ENCODE results near the gene NR4A1. TPM values are rescaled to one million over a fixed set of nuclear protein-coding genes. Genes with fewer than 3 reads are reported as not detected.

NR4A1 gene
- total and polyA plus RNA-seq, 2 experiments from 2014 or later: 13.7 to 24.1 TPM

DNA sequence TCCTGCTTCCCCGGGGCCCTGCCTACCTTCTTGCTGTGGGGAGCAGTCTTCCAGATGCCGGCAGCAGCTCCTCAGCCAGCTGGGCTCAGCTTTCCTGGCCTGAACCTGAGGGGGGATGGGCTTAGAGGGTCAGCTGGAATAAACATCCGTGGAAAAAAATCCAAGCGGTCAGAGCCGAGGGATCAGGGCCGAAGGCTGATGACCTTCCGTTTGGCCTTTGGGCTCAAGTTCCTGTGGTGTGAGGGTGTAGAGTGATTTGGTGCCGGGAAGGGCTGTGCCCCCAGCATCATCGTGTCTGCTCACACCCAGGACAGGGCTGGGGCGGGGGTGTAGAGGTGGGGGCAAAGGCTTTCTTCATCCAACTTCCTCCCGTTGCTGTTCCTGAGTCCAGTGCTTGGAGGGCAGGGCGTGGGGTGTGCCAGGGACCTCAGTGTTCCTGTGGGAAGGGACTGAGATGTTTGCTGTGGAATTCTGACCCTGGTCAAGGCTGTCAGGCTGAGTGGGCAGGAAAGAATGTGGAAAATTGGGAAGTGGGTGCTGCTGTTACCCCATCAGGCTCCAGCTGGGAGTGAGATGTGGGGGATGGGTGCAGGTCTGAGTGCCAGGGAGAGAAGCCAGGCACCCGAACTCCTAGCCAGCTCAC is 30.9 kb downstream of the NR4A1 start:
- DNase-seq (ENCODE audit: low read depth in 1 of 2, low spot score in 1 of 2): peak; percentile 37 to 52
- Histone ChIP-seq H3K36me3 (no peaks in the 10 kb centered on the region), H3K4me1 (ENCODE audit: low read depth) (peaks cover 19% of the 10 kb centered on the region), H3K27ac (peak overlapping the region; percentile 47), H3K9me3 (ENCODE audit: low read depth) (no peaks in the 10 kb centered on the region), H3K4me3 (no peak overlapping the region), H3K27me3 (no peaks in the 10 kb centered on the region)
- TF ChIP-seq, protein P1, sequence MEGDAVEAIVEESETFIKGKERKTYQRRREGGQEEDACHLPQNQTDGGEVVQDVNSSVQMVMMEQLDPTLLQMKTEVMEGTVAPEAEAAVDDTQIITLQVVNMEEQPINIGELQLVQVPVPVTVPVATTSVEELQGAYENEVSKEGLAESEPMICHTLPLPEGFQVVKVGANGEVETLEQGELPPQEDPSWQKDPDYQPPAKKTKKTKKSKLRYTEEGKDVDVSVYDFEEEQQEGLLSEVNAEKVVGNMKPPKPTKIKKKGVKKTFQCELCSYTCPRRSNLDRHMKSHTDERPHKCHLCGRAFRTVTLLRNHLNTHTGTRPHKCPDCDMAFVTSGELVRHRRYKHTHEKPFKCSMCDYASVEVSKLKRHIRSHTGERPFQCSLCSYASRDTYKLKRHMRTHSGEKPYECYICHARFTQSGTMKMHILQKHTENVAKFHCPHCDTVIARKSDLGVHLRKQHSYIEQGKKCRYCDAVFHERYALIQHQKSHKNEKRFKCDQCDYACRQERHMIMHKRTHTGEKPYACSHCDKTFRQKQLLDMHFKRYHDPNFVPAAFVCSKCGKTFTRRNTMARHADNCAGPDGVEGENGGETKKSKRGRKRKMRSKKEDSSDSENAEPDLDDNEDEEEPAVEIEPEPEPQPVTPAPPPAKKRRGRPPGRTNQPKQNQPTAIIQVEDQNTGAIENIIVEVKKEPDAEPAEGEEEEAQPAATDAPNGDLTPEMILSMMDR (IDR thresholded peaks at IDR 0.05; ENCODE audit: low read depth, low read length): no peak

DNA sequence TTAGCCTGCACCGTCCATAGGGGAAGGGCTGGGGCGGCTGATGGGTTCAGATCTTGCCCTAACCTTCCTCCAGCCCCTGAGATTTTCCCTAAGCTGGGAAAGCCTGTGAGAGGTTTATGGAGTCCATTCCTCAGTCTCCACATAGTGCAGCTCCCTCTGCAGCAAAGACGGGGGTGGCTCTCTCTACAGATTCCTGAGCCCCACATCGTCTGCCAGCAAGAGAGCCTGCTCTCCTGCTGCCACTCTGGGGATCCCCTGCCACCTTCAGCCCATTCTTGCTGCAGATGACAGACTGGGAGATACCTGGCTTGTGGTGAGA is 31.4 kb downstream of the NR4A1 start:
- no peak for DNase-seq (ENCODE audit: low read depth in 1 of 2, low spot score in 1 of 2)
- TF ChIP-seq, protein P1 (IDR thresholded peaks at IDR 0.05; ENCODE audit: low read depth, low read length): no peak
- Histone ChIP-seq H3K9me3 (ENCODE audit: low read depth) (no peaks in the 10 kb centered on the region), H3K4me1 (ENCODE audit: low read depth) (peaks cover 19% of the 10 kb centered on the region), H3K36me3 (no peaks in the 10 kb centered on the region), H3K27me3 (no peaks in the 10 kb centered on the region), H3K4me3 (no peak overlapping the region), H3K27ac (peak overlapping the region; percentile 29)

DNA sequence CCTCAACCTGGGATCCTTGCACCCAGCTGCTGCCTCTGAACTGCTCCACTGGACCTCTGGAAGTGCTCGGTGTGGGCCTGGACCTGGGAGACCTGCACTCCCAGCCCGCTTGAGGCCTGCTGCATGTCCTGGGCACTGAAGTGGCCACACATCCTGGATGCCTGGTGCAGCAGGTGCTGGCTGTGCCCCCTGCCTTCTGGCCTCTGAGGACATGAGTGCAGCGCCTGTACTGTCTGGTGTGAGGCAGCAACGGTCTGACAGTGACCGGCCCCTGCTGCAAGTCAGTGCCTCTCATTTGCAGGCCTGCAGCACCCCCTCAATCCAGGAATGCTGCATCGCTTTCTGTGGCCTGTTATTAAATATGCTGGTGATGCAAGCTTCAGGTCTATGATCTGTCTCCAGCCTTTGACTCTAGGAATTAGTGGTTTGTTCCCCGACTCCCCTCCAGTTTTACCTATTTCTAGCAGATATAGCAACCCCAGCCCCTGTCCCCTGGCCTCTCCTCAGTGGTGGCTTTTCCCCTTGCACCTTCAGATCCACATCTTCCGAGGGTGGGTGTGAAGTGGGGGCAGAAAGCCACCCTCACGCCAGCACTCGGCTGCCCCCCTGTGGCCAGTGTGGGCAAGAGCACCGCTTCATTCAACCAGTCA is 31.9 kb downstream of the NR4A1 start:
- Histone ChIP-seq H3K27me3 (no peaks in the 10 kb centered on the region), H3K4me3 (no peak overlapping the region), H3K9me3 (ENCODE audit: low read depth) (no peaks in the 10 kb centered on the region), H3K4me1 (ENCODE audit: low read depth) (peaks cover 19% of the 10 kb centered on the region), H3K36me3 (no peaks in the 10 kb centered on the region), H3K27ac (peak overlapping the region; percentile 29)
- TF ChIP-seq, protein P1 (IDR thresholded peaks at IDR 0.05; ENCODE audit: low read depth, low read length): peak; percentile 98
- DNase-seq (ENCODE audit: low read depth in 1 of 2, low spot score in 1 of 2): peak; percentile 62 to 69

DNA sequence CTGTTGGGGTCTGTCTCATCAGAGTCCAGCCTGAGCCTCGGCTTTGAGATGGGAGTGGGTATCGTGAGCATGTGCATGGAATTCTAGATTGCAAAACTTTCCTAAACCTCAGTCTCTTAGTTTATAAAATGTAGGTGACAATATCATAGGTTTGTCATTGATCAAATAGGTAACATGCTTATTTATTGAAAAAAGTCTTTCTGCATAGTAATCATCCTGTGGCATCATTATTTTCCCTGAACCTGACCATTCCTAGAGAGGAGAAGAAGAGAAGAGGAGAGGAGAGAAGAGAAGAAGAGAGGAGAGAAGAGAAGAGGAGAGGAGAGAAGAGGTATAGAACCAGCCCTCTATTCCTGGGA is 32.4 kb downstream of the NR4A1 start:
- no peak overlapping the region for H3K27ac ChIP-seq
- no peaks in the 10 kb centered on the region for H3K36me3 ChIP-seq
- TF ChIP-seq, protein P1 (IDR thresholded peaks at IDR 0.05; ENCODE audit: low read depth, low read length): no peak
- DNase-seq (ENCODE audit: low read depth in 1 of 2, low spot score in 1 of 2): no peak
- no peaks in the 10 kb centered on the region for H3K27me3 ChIP-seq
- H3K4me3 ChIP-seq: no peak overlapping the region
- peaks cover 19% of the 10 kb centered on the region for H3K4me1 ChIP-seq (ENCODE audit: low read depth)
- no peaks in the 10 kb centered on the region for H3K9me3 ChIP-seq (ENCODE audit: low read depth)

DNA sequence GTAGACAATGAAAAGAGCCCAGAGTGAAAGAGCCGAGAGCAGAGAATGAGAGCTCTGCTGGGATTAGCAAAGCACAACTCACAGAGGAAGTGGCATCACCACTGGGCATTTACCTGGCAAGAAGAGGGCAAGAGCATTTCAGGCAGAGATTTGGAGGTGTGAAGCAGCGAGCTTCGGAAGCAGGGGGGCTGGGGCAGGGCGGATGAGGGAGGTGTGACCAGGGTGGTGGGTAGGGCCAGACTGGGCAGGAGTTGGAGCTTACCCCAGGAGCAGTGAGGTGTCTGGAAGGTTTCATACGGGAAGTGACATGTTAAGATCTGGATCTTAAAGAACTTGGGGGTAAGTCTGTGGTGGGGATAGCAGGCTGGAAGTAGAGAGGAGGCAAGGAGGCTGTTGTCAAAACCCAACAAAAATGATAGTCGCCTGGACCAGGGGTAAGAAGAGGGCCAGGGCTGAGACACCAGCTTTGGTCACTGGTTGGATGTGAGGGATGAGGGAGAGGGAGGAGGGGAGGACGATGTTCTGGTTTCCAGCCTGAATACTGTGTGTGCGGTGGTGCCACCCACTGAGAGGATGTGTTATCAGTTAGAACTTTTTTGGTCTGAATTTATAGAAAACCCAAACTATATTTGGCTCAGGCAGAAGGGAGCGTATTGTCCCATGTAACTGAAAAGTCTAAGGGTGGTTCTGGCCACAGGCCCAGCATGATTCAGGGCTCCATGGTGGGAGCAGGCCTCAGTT is 33.4 kb downstream of the NR4A1 start:
- H3K27ac ChIP-seq: no peak overlapping the region
- TF ChIP-seq, protein P1 (IDR thresholded peaks at IDR 0.05; ENCODE audit: low read depth, low read length): no peak
- no peaks in the 10 kb centered on the region for H3K27me3 ChIP-seq
- DNase-seq (ENCODE audit: low read depth in 1 of 2, low spot score in 1 of 2): no peak
- H3K4me1 ChIP-seq (ENCODE audit: low read depth): peaks cover 19% of the 10 kb centered on the region
- no peaks in the 10 kb centered on the region for H3K9me3 ChIP-seq (ENCODE audit: low read depth)
- H3K4me3 ChIP-seq: no peak overlapping the region
- no peaks in the 10 kb centered on the region for H3K36me3 ChIP-seq

All from cardiac muscle cell (in vitro differentiated cells and primary cell).